Peyer's patch (tissue), 4 donors: ENCODE measurements around the gene SPR. TPM values are rescaled to one million over a fixed set of nuclear protein-coding genes. Genes with fewer than 3 reads are reported as not detected.

Experiments used
- DNase-seq, 3 donors: peaks; one replicate each; pipeline ENCODE4 v3.0.0-alpha.2; 2017 to 2019
- H3K27ac ChIP-seq, 4 donors: fragments of 200-600 bp; sonication (generic); one replicate each; pipeline ENCODE4 v1.5.1; 2016 to 2019
- H3K27me3 ChIP-seq, 2 donors: fragments of 200-600 bp; sonication (generic); one replicate each; pipeline ENCODE4 v1.5.1; 2019
- H3K36me3 ChIP-seq, 3 donors: fragments of 200-600 bp; sonication (generic); one replicate each; pipeline ENCODE4 v1.5.1; 2016 to 2019
- H3K4me1 ChIP-seq, 4 donors: fragments of 200-600 bp; sonication (generic); one replicate each; pipeline ENCODE4 v1.5.1; 2016 to 2019
- H3K4me3 ChIP-seq, 4 donors: fragments of 200-600 bp; sonication (generic); 1 replicate in 3 of 4; 2 replicates in 1 of 4; pipeline ENCODE4 v1.5.1; 2016 to 2019; ENCODE audit warnings: mild to moderate bottlenecking in 1 of 4
- H3K9me3 ChIP-seq, 4 donors: fragments of 200-600 bp; sonication (generic); one replicate each; pipeline ENCODE4 v1.5.1; 2016 to 2019; ENCODE audit warnings: mild to moderate bottlenecking in 1 of 4
- POLR2A ChIP-seq, 2 donors: fragments of 450-650 bp; IDR thresholded peaks; one replicate each; pipeline ENCODE4 v1.5.1; 2017; ENCODE audit warnings: antibody characterized with exemption in 2 of 2, mild to moderate bottlenecking in 2 of 2, moderate library complexity in 2 of 2
- total RNA-seq, 4 donors: library from RNA; depleted of rRNA; stranded (reverse); fragments of >200 nt; gene quantifications; one replicate each; pipeline ENCODE4 v1.1.0, GENCODE V29; 2016
- TF ChIP-seq, protein P1 (sequence below), 6 experiments: fragments of 450-650 bp in 4 of 6; fragments of 200-600 bp in 2 of 6; sonication (generic) in 1 of 6; IDR thresholded peaks; one replicate each; pipeline ENCODE4 v1.5.1; 2017 to 2019; ENCODE audit warnings: antibody characterized with exemption in 6 of 6, mild to moderate bottlenecking in 3 of 6, moderate library complexity in 1 of 6

Gene SPR
- total RNA-seq, 4 donors from 2014 or later: 28.1 to 66.0 (median 52.1) TPM

GRCh38 chr2:72915320-72915906, 28.2 kb downstream of the SPR start:
- Histone ChIP-seq H3K27ac (no peak overlapping the region), H3K36me3 (no peaks in the 10 kb centered on the region), H3K4me3 (peak overlapping the region in 3 of 4 donors; percentile 47 to 60 (median 50)), H3K4me1 (peaks cover 3 to 47% (median 34%) of the 10 kb centered on the region in 4 donors), H3K27me3 (peaks cover 0 to 65% of the 10 kb centered on the region in 2 donors), H3K9me3 (no peaks in the 10 kb centered on the region)
- DNase-seq: peak in 1 of 3 donors; percentile 28
- TF ChIP-seq POLR2A (IDR thresholded peaks at IDR 0.05): no peak
- TF ChIP-seq, protein P1, sequence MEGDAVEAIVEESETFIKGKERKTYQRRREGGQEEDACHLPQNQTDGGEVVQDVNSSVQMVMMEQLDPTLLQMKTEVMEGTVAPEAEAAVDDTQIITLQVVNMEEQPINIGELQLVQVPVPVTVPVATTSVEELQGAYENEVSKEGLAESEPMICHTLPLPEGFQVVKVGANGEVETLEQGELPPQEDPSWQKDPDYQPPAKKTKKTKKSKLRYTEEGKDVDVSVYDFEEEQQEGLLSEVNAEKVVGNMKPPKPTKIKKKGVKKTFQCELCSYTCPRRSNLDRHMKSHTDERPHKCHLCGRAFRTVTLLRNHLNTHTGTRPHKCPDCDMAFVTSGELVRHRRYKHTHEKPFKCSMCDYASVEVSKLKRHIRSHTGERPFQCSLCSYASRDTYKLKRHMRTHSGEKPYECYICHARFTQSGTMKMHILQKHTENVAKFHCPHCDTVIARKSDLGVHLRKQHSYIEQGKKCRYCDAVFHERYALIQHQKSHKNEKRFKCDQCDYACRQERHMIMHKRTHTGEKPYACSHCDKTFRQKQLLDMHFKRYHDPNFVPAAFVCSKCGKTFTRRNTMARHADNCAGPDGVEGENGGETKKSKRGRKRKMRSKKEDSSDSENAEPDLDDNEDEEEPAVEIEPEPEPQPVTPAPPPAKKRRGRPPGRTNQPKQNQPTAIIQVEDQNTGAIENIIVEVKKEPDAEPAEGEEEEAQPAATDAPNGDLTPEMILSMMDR (IDR thresholded peaks at IDR 0.05): no peak

DNA sequence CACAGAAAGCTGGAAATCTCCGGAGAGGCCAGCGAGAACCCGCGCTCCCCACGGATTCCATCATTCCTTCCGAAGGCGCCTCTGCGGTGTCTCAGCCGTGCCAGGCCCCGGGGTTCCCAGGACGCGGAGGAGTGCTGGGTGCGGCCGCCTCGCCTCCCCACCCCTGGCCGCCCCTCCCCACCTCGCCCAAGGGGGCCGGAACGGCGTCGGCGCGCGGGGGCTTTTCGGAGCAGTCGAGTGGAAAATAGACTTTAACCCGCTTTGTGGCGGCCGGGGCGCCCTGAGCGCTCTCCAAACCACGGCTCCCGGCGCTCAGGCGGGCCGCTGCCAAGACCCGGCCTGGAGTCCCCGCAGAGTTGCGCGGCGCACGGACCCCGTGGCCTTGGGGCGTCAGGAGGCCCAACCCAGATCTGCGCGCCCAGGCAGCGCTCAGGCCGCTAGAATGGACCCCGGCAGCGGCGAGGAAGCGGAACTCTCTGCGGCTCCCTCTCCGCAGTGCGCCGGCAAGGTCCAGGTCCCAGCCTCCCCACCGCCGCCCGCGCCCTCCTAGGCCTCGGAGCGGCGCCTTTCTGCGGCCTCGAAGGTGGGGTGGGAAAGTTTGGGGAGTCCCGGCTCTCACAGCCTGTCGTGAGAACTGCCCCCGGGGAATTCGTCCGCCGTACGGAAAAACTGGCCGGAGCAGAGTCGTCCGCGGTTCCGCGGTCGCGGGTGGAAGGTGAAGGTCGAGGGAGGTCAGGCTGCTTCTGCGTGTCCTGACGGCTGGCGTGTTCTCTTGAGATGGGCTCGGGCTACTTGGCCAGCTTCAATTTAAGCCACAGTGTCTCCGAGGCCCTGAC, 28.9 kb downstream of the SPR start:
- H3K36me3 ChIP-seq: no peaks in the 10 kb centered on the region
- TF ChIP-seq POLR2A (IDR thresholded peaks at IDR 0.05): peak in 1 of 2 donors; percentile 13
- TF ChIP-seq, protein P1 (IDR thresholded peaks at IDR 0.05): no peak
- no peaks in the 10 kb centered on the region for H3K9me3 ChIP-seq
- H3K4me1 ChIP-seq: peaks cover 3 to 53% (median 38%) of the 10 kb centered on the region in 4 donors
- DNase-seq: peak in 2 of 3 donors; percentile 77 to 83
- no peak overlapping the region for H3K27ac ChIP-seq
- H3K27me3 ChIP-seq: peaks cover 0 to 72% of the 10 kb centered on the region in 2 donors
- peak overlapping the region; percentile 18 to 60 (median 48) for H3K4me3 ChIP-seq

GRCh38 chr2:72916743-72917137, 29.5 kb downstream of the SPR start:
- peaks cover 0 to 79% of the 10 kb centered on the region in 2 donors for H3K27me3 ChIP-seq

GRCh38 chr2:72917138-72917876, 30.1 kb downstream of the SPR start, which contains the start of gene EMX1:
TSS of gene EMX1 (plus strand) at chr2:72917519. CDS start at chr2:72917853, 334 bp downstream.
- peaks cover 0 to 81% of the 10 kb centered on the region in 2 donors for H3K27me3 ChIP-seq
- peaks cover 3 to 53% (median 38%) of the 10 kb centered on the region in 4 donors for H3K4me1 ChIP-seq
- peak within 1 kb of the TSS; percentile 18 to 60 (median 48) for H3K4me3 ChIP-seq
- DNase-seq: peak; percentile 19 to 89 (median 80)
- H3K9me3 ChIP-seq: no peaks in the 10 kb centered on the region
- no peak for TF ChIP-seq POLR2A (IDR thresholded peaks at IDR 0.05)
- TF ChIP-seq, protein P1 (IDR thresholded peaks at IDR 0.05): no peak
- H3K27ac ChIP-seq: no peak within 1 kb of the TSS
- H3K36me3 ChIP-seq: no peaks in the 10 kb centered on the region

More at GRCh38 chr2:72916743-72917137, 29.5 kb downstream of the SPR start:
- Histone ChIP-seq H3K4me1 (peaks cover 3 to 53% (median 38%) of the 10 kb centered on the region in 4 donors), H3K9me3 (no peaks in the 10 kb centered on the region), H3K36me3 (no peaks in the 10 kb centered on the region), H3K27ac (no peak overlapping the region), H3K4me3 (peak overlapping the region; percentile 18 to 60 (median 48))
- DNase-seq: peak in 1 of 3 donors; percentile 45
- TF ChIP-seq, protein P1 (IDR thresholded peaks at IDR 0.05): no peak
- no peak for TF ChIP-seq POLR2A (IDR thresholded peaks at IDR 0.05)

DNA sequence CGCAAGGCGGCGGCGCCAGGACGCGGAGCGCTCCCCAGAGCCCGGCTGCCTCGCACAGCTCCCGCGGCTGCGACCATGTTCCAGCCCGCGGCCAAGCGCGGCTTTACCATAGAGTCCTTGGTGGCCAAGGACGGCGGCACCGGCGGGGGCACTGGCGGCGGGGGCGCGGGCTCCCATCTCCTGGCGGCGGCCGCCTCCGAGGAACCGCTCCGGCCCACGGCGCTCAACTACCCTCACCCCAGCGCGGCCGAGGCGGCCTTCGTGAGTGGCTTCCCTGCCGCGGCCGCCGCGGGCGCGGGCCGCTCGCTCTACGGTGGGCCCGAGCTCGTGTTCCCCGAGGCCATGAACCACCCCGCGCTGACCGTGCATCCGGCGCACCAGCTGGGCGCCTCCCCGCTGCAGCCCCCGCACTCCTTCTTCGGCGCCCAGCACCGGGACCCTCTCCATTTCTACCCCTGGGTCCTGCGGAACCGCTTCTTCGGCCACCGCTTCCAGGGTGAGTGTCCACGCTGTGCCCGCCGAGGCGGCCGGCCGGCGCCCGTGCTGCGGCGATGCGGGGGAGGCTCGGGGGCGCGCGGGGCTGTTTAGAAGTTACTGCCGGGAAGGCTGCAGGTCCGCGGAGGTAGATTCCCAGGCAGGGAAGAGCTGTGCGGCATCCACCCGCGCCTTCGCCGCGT, 30.8 kb downstream of the SPR start:
- Histone ChIP-seq H3K4me1 (peaks cover 3 to 53% (median 38%) of the 10 kb centered on the region in 4 donors), H3K36me3 (no peaks in the 10 kb centered on the region)

More for the DNA sequence above, 30.8 kb downstream of the SPR start:
- H3K27ac ChIP-seq: no peak overlapping the region
- no peak for TF ChIP-seq POLR2A (IDR thresholded peaks at IDR 0.05)
- TF ChIP-seq, protein P1 (IDR thresholded peaks at IDR 0.05): no peak
- H3K9me3 ChIP-seq: no peaks in the 10 kb centered on the region
- DNase-seq: peak in 2 of 3 donors; percentile 4 to 45
- H3K4me3 ChIP-seq: peak overlapping the region; percentile 18 to 60 (median 48)
- H3K27me3 ChIP-seq: peaks cover 0 to 81% of the 10 kb centered on the region in 2 donors
